ENCODE results near the gene ZGRF1.
"Not testable (repeated sequence)": the region's sequence is repeated elsewhere in the genome, so short reads cannot be mapped to it uniquely, and the experiment has no call there.

The ZGRF1 gene, protein sequence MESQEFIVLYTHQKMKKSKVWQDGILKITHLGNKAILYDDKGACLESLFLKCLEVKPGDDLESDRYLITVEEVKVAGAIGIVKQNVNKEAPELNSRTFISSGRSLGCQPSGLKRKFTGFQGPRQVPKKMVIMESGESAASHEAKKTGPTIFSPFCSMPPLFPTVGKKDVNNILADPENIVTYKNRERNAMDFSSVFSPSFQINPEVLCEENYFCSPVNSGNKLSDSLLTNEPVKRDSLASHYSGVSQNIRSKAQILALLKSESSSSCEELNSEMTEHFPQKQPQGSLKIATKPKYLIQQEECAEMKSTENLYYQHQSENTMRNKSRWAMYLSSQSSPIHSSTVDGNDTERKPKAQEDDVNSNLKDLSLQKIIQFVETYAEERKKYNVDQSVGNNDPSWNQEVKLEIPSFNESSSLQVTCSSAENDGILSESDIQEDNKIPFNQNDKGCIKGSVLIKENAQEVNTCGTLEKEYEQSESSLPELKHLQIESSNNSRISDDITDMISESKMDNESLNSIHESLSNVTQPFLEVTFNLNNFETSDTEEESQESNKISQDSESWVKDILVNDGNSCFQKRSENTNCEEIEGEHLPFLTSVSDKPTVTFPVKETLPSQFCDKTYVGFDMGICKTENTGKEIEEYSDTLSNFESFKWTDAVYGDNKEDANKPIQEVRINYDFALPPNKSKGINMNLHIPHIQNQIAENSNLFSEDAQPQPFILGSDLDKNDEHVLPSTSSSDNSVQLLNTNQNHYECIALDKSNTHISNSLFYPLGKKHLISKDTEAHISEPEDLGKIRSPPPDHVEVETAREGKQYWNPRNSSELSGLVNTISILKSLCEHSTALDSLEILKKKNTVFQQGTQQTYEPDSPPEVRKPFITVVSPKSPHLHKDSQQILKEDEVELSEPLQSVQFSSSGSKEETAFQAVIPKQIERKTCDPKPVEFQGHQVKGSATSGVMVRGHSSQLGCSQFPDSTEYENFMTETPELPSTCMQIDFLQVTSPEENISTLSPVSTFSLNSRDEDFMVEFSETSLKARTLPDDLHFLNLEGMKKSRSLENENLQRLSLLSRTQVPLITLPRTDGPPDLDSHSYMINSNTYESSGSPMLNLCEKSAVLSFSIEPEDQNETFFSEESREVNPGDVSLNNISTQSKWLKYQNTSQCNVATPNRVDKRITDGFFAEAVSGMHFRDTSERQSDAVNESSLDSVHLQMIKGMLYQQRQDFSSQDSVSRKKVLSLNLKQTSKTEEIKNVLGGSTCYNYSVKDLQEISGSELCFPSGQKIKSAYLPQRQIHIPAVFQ (N-terminal part only)

DNA sequence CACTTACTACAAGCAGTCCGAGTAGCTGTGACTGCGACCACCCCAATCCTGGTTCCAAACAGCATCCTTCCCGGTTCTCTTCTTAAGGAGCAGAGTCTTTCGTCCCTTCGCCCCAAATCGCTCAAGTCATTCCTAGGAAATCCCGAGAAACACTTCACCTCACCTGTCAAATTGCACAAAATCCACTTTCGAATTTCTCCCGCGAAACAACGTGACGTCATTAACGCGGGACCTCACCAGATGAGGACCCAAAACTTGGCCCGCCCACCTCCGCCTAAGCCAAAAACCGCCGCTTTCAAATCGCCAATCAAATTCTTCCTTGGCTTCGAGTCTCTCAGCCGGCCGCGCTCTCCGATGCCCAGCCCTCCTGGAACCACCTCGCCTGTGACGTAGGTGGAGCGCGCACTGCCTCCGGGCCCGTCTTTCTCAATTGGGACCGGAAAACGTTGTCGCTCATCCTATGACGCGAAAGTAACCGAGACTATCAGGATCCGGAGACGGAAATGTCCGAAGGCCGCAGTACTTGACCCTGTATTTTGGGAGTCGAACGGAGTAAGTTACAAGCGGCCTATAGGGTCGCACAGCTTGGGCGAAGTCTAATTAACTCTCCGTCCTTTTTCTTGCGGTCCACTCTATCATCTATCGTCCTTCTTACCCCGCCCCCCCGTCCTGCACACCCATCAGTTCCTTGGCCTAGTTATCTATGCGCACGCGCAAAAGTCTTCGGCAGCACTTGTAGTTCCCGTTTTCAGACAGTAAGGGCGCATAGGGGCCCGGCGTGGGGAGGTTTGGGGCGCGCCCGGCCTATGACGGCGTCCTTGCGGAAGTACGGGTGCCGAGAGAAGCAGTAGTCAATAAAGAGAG lies at the start of gene ZGRF1, which contains the start of gene LARP7:
Gene ZGRF1 (minus strand): TSS at position 222 of the 864 bp plus-strand sequence. CDS start 3,733 bp downstream, outside the sequence.
Gene LARP7 (plus strand): TSS at position 456 of the 864 bp plus-strand sequence. CDS start 7,527 bp downstream, outside the sequence.
- DNase-seq, result peak; percentile 88 to 96 (median 94)

DNA sequence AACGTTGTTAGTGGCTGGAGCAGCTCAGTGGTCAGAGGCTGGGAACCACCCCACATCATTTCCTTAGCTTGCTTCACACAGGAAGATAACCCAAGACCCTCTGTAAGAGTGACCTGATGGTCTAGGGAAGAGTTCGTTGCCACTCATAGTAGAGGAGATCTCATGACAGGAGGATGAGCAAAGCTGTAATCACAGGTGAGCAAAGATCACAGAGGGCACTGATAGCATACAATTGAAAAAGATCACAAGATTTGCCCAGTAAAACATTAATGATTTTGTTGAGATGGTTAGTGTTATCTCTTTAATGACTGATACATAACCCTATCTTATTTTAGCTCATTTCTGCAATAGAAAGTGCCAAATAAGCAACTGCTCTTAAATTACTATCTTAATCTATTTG lies 44.3 kb upstream of the ZGRF1 start:
- DNase-seq, result no peak

DNA sequence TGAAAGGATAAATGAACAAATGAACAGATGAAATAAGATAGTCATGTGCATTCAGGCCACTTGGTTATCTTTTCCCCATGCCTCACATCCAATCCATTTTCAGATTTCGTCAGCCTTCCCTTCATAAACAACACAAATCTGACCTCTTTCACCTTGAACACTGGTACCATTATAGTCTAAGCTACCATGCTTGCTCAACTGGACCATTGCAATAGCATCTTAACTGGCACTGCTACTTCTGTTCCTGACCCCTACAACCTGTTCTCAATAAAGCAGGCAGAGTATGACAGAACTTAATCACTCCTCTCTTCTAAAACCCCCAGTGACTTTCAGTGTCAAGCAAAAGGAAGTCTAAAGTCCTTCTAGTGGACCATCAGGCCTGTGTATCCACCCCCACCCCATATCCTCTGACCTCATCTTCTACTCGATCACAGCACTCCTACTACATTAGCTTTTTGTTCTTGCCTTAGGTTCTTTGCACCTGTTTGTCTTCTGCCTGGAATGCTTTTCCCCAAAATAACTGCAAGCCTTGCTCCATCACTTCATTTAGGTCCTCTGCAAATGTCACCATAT lies 40.9 kb upstream of the ZGRF1 start:
- DNase-seq, result no peak

DNA sequence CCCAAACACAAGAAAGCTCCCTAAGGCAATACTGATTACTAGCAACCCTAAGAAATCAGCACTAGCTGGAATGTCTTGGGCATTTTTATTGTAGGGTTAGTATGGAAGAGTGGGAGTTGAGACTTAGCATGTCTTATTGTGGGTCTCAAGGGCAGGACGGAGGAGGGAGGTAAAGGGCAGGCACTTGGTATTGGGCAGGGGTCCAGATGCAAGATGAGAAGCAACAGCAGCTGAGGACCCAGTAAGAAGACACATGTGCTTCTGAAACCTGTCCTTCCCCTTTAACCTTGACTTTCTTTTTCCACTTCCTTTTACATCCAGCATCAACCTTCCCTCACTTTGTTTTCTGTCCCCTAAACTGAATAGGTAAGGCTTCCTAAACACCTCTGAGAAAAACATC lies 37.7 kb upstream of the ZGRF1 start:
- DNase-seq, result no peak

DNA sequence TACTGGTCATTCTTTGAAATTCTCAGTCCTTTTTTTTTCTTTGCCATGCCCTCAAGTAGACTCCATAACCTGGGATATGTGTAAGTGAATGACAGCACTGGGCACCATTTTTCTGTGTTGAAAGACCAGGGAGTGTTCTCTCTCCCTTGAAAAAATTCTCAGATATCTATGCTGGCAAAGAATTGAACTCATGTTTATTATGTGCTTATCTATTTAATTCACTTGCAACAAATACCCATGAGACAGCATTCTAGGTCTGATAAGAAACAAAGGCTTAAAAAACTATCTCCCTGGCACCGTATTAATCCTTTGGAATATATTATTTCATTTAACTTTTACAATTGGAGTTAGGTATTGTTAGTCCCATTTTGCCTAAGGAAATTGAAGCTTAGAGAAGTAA lies 37.0 kb upstream of the ZGRF1 start:
- DNase-seq, result no peak

DNA sequence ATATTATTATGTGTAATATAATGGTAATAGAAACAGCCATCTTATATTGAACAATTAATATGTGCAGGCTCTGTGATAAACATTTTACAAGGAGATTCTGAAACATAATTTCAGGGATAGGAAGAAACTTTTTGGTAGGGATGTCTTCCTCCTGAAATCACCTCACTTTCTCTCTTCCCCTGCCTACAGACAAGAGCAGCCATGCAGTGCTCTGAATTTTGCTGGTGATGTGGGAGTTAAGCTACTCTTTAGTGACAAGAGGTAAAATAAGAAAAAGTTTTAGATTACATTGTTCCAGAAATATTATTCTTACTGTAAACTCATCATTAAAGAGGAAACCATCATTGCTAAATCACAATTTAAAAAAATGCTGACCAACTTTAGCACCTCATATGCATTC lies 36.4 kb upstream of the ZGRF1 start:
- DNase-seq, result no peak

DNA sequence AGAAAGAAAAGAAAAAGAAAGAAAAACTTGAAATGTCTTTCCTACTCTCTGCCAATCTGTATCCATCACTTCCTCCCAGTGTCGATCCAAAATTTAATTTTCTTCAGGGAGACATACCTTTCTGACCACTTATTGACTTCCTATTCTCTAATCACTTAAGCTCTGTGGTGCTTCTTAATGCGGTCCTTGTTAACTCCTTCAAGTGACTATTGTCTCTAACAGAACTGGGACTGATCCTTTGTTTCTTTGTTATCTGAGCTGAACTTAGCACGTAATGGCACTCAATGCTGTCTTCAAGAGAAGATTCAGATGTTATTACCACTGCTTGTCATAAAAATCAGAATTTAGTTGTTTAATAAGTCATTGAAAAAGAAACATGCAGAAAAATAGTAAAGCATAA lies 31.4 kb upstream of the ZGRF1 start:
- no peak for DNase-seq

DNA sequence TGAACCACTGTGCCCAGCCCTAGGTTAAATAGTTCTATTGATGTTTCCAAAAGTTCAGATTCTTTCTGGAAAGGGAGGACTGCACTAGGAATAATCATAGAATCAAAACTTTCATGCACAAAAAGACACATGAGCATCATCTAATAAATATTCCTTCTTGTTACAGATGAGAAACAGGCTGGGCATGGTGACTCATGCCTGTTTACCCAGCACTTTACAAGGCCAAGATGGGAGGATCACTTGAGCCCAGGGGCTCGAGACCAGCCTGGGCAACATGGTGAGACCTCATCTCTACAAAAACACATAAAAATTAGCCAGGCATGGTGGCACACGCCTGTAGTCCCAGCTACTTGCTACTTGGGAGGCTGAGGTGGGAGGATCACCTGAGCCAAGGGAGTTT lies 27.9 kb upstream of the ZGRF1 start:
- DNase-seq, result no peak

DNA sequence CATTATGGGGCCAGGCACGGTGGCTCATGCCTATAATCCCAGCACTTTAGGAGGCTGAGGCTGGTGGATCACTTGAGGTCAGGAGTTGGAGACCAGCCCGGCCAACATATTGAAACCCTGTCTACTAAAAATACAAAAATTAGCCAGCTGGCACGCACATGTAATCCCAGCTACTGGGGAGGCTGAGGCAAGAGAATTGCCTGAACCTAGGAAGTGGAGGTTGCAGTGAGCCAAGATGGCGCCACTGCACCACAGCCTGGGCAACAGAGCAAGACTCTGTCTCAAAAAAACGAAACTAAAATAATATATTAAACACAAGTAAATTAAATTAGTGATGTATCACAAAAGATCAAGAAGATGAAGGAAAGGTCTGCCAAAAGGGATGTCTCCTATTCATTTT lies 19.4 kb upstream of the ZGRF1 start:
- DNase-seq, result not testable (repeated sequence)

DNA sequence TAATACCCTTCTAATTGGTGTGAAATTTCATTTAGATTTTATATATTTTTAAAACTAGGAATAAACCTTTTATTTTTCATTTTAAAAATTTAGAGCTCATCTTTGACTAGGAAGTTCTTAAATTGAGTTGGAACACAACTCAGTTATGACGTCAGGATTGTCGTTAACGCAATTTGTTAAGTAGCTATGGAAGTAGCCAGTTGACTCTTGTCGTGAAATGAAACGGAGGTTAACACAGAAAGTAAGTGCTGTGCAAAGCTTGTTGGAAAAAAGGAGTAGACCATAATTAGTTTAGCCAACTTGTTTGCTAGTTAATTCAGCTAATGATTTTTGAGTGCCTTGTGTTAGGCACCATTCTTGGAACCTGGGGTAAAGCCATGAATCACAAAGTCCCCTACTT lies 18.6 kb upstream of the ZGRF1 start:
- no peak for DNase-seq

DNA sequence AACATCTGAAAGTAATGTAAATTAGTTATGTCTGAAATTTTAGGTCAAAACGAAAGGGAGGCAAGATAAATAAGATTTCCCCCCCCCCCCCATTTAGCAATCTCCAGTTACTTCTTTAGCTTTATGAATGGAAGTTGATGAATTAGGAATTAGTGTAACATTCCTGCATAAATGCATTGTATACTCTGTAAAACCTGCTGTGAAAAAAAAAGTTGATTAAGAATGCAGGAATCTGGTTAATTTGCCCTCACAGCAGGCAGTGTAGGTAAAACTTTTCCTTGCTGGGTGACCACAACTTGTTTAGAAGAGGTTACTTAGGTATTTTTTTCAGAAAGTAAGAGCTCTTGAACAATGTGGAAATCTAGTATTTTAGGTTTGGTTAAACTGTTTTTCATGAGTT lies 15.5 kb upstream of the ZGRF1 start:
- DNase-seq, result no peak

DNA sequence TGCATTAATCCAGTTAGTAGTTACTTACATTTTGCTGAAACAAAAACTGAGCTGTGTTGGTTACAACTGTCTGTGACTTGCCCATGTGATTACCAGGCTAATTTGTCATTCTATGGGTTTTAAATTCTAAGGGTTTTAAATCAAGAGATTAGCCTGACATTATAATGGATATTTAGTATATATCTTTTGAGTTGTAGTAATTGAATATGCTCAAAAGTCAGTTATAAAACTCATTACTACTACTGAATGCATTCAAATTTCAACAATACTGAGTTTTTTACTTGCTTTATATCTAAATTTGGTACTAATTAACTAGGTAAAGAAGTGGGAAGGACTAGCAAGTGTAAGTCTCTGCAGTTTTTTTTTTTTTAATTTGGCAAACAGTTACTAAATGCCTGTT lies 14.9 kb upstream of the ZGRF1 start:
- no peak for DNase-seq

DNA sequence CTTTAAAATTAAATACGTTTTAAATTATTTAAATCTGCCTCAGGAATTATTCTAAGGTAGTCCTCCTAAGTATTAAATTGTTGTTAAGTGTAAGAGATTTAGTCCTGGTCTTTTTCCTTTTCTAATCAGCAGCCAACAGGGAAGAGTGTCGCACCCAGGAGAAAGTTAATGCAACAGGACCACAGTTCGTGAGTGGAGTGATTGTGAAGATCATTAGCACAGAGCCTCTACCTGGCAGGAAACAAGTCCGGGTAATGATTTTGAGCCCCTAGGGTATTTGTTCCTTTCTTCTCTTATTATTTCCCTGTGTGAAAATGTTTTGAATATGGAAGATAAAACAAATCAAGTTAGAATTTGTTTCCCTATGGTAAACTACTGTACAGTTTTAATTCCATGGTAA lies 13.6 kb upstream of the ZGRF1 start:
- no peak for DNase-seq

DNA sequence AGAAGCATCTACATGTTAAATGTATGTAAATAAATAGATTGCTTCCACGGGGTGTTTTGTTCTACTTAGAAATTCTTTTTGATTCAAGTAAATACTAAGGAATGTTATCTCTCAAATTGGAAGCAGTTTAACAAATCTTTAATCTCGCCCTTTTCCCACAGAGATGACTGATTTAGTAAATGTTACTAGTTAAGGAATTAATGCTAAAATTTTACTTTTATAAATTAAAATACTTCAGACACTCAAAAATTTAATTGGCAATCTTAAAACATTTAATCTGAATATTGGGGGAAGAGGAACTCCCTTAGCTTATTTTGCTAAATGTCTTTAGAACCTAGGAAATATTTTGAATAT lies 12.3 kb upstream of the ZGRF1 start:
- no peak for DNase-seq

DNA sequence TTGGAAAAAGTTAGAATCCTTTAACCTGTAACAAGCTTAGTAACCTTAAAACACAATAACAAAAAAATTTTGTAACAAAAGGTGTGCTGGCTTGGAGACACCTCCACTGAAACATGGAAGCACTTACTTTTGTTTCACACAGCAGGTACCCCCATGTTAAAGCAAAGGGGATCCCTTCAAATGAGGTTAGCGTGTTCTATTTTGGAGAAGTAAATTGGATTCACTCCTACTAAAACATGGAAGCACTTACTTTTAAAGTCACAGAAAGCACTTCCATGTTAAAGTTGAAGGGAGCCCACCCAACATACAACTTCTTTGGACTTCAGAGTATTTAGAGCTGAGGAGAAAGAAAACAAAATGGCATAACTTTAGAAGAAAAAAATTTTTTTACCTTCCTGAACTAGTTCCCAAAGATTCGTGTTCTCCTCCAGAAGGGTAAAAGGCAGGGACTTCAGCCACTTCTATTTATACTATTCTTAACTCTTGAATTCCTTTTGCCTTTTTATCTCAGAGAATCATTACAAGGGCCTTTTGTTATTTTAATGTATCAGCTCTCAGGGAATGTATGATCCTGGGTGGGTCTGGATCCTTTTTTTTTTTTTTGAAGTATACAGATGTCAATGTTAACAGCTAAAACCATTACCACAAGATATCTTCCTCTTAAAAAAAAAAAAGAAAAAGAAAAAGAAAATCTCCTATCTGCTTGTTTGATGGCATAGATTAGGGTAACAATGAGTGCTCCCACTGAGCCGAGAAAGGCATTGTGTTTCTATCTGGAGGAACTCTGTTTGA lies 11.8 kb upstream of the ZGRF1 start:
- DNase-seq, result no peak

DNA sequence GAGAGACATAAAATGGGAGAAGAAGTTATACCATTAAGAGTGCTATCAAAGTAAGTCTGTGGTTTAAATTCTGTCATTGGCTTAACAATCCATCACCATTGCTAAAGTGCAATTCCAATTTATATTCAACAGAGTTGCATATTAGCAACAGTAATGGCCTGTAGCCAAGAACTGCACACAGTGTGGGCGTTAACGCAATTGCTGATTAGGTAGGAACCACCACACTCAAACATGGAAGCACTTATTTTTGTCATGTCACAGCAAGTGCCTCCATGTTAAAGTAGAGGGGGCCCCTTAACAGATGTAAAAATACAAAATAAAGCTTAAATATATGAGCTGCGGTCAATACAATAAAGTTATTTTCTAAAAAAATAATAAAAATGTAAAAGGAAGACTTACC lies 11.1 kb upstream of the ZGRF1 start:
- no peak for DNase-seq

DNA sequence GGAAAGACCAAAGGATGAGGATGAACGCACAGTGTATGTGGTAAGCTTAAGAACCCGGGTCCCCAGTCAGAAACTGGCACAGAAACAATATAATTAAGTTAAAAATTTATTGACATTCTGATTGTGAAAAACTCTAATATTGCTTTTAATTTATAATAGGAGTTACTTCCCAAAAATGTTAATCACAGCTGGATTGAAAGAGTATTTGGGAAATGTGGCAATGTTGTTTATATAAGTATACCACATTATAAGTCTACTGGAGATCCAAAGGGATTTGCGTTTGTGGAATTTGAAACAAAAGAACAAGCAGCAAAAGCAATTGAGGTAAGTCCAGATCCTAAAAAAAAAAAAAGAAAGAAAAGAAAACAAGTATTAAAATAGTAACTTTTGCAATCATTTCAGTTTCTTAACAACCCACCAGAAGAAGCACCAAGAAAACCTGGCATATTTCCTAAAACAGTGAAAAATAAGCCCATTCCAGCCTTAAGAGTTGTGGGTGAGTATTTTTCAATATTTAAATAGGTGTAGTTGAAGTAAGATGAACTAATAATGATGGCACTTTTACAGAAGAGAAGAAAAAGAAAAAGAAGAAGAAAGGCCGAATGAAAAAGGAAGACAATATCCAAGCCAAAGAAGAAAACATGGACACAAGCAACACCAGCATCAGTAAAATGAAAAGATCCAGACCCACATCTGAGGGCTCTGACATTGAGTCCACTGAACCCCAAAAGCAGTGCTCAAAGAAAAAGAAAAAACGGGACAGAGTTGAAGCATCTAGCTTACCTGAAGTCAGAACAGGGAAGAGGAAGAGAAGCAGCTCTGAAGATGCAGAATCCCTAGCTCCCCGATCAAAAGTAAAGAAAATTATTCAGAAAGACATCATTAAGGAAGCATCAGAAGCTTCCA lies 10.2 kb upstream of the ZGRF1 start:
- no peak for DNase-seq

DNA sequence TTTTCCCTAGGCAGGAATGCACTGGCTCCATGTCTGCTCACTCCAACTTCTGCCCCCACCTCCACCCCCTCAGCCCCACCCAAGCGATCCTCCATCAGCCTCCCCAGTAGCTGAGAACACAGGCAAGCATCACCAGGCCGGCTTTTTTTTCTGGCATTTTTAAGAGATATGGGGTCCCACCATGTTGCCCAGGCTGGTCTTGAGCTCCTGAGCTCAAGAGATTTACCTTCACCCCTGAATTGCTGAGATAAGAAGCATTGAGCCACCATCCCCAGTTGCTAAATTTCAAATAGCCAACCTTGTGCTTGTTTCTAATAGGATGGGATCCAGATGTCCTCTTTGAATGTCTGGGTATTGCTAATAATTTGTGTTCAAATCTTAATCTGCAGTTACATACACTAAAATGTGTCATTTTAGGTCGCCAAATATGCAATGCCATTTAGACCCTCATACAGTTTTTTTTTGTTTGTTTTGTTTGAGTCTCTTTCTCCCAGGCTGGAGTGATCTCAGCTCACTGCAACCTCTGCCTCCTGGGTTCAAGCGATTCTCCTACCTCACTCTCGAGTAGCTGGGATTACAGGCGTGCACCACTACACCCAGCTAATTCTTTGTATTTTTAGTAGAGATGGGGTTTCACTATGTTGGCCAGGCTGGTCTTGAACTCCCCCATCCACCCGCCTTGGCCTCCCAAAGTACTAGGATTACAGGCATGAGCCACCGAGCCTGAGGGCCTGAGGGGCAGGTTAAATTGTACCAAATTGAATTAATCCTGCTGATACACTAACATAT lies 9.0 kb upstream of the ZGRF1 start:
- no peak for DNase-seq
